Measurements from ENCODE around the gene GRAMD1C. TPM values are rescaled to one million over a fixed set of nuclear protein-coding genes. Genes with fewer than 3 reads are reported as not detected.

The GRAMD1C gene
- polyA plus RNA-seq, 2 donors = 5.9 to 21.1 TPM

DNA sequence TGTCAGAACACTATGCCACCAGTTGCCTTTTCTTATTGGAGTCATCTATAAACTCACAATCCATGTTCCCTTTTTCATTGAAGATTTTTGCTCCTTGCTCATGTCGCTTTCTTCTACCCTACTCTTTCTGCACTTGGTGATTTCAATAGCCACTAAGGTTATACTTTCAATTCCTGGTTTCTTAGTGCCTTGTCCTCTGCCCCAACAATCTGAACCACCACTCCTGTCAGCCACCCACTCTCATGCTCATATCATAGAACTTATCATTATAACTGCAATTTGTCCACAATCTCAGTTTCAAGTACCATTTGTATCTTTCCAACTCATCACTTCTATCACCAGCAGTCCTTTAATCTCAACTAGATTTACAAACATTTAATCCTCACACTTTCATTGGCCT lies 10.0 kb upstream of the GRAMD1C start:
- H3K36me3 ChIP-seq (ENCODE audit: control insufficient read depth in 2 of 2, insufficient read depth in 2 of 2, low read length in 1 of 2) = no peaks in the 10 kb centered on the region
- H3K4me3 ChIP-seq (ENCODE audit: low read depth in 1 of 2, low read length in 2 of 2) = no peak overlapping the region
- no peak overlapping the region for H3K27ac ChIP-seq (ENCODE audit: low read depth in 2 of 2, low read length in 1 of 2)
- H3K27me3 ChIP-seq (ENCODE audit: control insufficient read depth in 1 of 2, insufficient read depth in 2 of 2, low read length in 2 of 2) = no peaks in the 10 kb centered on the region
- no peaks in the 10 kb centered on the region for H3K9me3 ChIP-seq (ENCODE audit: control insufficient read depth in 2 of 2, insufficient read depth in 1 of 2, low read depth in 1 of 2, low read length in 1 of 2)
- 91 to 97% methylated on average over 1 of the region's 1 CpG for WGBS, 2 donors
- H3K4me1 ChIP-seq (ENCODE audit: control insufficient read depth in 2 of 2, insufficient read depth in 2 of 2, low read length in 1 of 2) = no peaks in the 10 kb centered on the region

DNA sequence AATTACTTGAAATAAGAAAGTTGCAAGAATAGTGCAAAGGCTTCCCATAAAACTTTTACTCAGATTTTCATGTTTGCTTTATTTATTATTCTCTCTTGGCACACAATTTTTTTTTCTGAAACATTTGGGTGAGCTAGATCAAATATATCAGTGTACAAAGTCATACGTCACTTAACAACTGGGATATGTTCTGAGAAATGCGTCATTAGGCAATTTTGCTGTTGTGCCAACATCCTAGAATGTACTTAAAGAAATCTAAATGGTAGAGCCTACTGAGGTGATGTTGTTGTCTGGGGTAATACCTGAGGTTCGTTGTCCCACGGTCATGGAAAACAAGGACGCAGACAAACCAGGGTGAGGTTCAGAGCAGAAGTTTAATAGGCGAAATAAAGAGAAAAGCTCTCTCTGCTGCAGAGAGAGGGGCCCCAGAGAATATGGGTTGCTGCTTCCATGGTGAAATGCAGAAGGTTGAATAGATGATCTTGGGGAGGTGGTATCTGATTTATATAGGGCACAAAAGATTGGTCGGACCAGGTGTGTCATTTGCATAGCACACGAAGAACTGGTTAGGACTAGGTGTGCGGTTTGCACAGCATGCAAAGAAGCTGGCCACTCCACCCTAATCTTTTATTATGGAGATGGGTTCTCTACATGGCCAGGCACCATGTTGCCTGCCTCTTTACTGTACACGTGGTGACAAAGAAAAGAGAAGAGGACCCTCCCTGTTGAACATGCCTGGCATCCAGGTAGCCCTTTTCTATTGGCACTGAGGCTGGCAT lies 8.8 kb upstream of the GRAMD1C start:
- H3K27ac ChIP-seq (ENCODE audit: low read depth in 2 of 2, low read length in 1 of 2) = peak overlapping the region in 1 of 2 donors; percentile 37
- no peaks in the 10 kb centered on the region for H3K36me3 ChIP-seq (ENCODE audit: control insufficient read depth in 2 of 2, insufficient read depth in 2 of 2, low read length in 1 of 2)
- H3K4me3 ChIP-seq (ENCODE audit: low read depth in 1 of 2, low read length in 2 of 2) = no peak overlapping the region
- H3K27me3 ChIP-seq (ENCODE audit: control insufficient read depth in 1 of 2, insufficient read depth in 2 of 2, low read length in 2 of 2) = no peaks in the 10 kb centered on the region
- WGBS, 2 donors = 77 to 79% methylated on average over 10 of the region's 10 CpGs
- H3K9me3 ChIP-seq (ENCODE audit: control insufficient read depth in 2 of 2, insufficient read depth in 1 of 2, low read depth in 1 of 2, low read length in 1 of 2) = no peaks in the 10 kb centered on the region
- H3K4me1 ChIP-seq (ENCODE audit: control insufficient read depth in 2 of 2, insufficient read depth in 2 of 2, low read length in 1 of 2) = no peaks in the 10 kb centered on the region

DNA sequence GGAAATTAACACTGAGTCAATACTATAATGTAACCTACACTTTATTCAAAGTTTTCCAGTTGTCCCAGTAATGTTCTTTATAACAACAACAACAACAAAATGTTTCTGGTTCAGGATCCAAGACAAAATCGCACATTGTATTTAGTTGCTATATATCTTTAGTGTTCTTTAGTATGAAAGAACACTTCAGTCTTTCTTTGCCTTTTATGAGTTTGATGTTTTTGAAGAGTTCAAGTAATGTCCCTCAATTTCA lies 7.6 kb upstream of the GRAMD1C start:
- Histone ChIP-seq H3K4me3 (ENCODE audit: low read depth in 1 of 2, low read length in 2 of 2) (no peak overlapping the region), H3K27me3 (ENCODE audit: control insufficient read depth in 1 of 2, insufficient read depth in 2 of 2, low read length in 2 of 2) (no peaks in the 10 kb centered on the region), H3K27ac (ENCODE audit: low read depth in 2 of 2, low read length in 1 of 2) (no peak overlapping the region), H3K36me3 (ENCODE audit: control insufficient read depth in 2 of 2, insufficient read depth in 2 of 2, low read length in 1 of 2) (no peaks in the 10 kb centered on the region), H3K4me1 (ENCODE audit: control insufficient read depth in 2 of 2, insufficient read depth in 2 of 2, low read length in 1 of 2) (no peaks in the 10 kb centered on the region), H3K9me3 (ENCODE audit: control insufficient read depth in 2 of 2, insufficient read depth in 1 of 2, low read depth in 1 of 2, low read length in 1 of 2) (no peaks in the 10 kb centered on the region)
- WGBS, 2 donors = 0% methylated on average over 1 of the region's 1 CpG

DNA sequence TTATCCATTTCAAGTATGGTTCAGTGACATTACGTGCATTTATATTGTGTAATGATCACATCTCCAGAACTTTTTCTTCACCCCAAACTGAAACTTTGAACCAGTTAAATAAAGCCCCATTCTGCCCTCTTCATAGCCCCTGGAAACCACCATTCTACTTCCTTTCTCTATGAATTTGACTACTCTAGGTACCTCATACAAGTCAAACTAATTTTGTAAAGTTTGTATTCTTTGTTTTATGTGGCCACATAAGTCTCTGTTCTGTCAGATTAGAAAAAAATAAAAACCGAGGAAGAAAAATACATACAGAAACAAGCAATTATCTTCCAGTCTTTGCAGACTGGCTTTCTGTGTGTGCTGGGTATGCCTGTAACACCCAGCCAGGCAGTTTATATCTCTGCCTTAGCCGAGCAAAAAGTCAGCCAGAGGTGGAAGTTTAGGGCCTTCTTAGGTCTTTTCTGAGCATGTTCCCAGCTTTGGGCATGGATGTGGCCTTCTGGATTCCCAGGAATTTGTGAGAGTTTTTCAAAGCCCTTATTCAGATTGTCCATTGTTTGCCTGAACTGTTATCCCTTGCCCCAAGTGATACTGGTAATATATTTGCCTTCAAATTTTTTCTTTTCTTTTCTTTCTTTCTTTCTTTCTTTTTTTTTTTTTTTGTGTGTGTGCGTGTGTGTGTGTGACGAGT lies 6.0 kb upstream of the GRAMD1C start:
- Histone ChIP-seq H3K27ac (ENCODE audit: low read depth in 2 of 2, low read length in 1 of 2) (no peak overlapping the region), H3K4me3 (ENCODE audit: low read depth in 1 of 2, low read length in 2 of 2) (no peak overlapping the region), H3K27me3 (ENCODE audit: control insufficient read depth in 1 of 2, insufficient read depth in 2 of 2, low read length in 2 of 2) (no peaks in the 10 kb centered on the region), H3K4me1 (ENCODE audit: control insufficient read depth in 2 of 2, insufficient read depth in 2 of 2, low read length in 1 of 2) (no peaks in the 10 kb centered on the region), H3K9me3 (ENCODE audit: control insufficient read depth in 2 of 2, insufficient read depth in 1 of 2, low read depth in 1 of 2, low read length in 1 of 2) (no peaks in the 10 kb centered on the region), H3K36me3 (ENCODE audit: control insufficient read depth in 2 of 2, insufficient read depth in 2 of 2, low read length in 1 of 2) (no peaks in the 10 kb centered on the region)
- WGBS, 2 donors = 85 to 91% methylated on average over 5 of the region's 5 CpGs

DNA sequence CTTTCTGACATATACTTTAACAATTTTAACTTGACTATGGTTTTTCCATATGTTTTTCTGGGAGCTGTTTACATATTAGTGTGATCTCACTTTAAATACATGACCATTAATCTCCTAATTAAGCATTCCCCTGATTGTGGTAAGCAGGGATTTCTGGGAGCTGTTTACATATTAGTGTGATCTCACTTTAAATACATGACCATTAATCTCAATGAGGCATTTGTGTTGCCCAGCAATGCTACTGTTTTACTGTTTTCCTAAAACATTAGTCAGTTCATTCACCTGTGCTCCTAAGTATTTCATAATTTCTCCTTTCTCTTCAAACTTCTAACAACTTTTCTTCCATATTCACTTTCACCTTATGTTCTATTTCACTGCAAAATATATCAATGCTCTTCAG lies 3.6 kb upstream of the GRAMD1C start:
- Histone ChIP-seq H3K36me3 (ENCODE audit: control insufficient read depth in 2 of 2, insufficient read depth in 2 of 2, low read length in 1 of 2) (no peaks in the 10 kb centered on the region), H3K27ac (ENCODE audit: low read depth in 2 of 2, low read length in 1 of 2) (no peak overlapping the region), H3K4me3 (ENCODE audit: low read depth in 1 of 2, low read length in 2 of 2) (no peak overlapping the region), H3K4me1 (ENCODE audit: control insufficient read depth in 2 of 2, insufficient read depth in 2 of 2, low read length in 1 of 2) (no peaks in the 10 kb centered on the region), H3K27me3 (ENCODE audit: control insufficient read depth in 1 of 2, insufficient read depth in 2 of 2, low read length in 2 of 2) (no peaks in the 10 kb centered on the region), H3K9me3 (ENCODE audit: control insufficient read depth in 2 of 2, insufficient read depth in 1 of 2, low read depth in 1 of 2, low read length in 1 of 2) (peaks cover 0 to 3% of the 10 kb centered on the region in 2 donors)

DNA sequence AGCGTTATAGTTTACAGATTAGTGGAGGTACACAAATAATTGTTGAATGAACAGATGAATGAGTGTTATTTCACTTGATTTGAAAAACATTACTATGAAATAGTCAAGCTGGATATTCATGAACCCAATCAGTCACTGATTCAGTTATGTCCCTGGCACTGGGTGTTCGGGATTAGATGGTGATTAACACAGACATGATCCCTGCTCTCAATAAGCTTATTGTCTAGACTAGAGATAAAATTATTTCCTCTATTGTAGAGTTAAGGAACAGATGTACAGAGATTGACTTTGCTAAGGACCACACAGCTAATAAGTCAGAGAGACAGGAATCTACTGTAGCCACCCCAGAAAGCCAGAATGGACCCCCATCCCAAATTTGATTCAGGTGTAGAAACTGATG lies 963 bp downstream of the GRAMD1C start:
- H3K27me3 ChIP-seq (ENCODE audit: control insufficient read depth in 1 of 2, insufficient read depth in 2 of 2, low read length in 2 of 2) = no peaks in the 10 kb centered on the region
- H3K27ac ChIP-seq (ENCODE audit: low read depth in 2 of 2, low read length in 1 of 2) = no peak overlapping the region
- peaks cover 0 to 3% of the 10 kb centered on the region in 2 donors for H3K9me3 ChIP-seq (ENCODE audit: control insufficient read depth in 2 of 2, insufficient read depth in 1 of 2, low read depth in 1 of 2, low read length in 1 of 2)
- peak overlapping the region in 1 of 2 donors; percentile 74 for H3K4me3 ChIP-seq (ENCODE audit: low read depth in 1 of 2, low read length in 2 of 2)
- H3K4me1 ChIP-seq (ENCODE audit: control insufficient read depth in 2 of 2, insufficient read depth in 2 of 2, low read length in 1 of 2) = no peaks in the 10 kb centered on the region
- H3K36me3 ChIP-seq (ENCODE audit: control insufficient read depth in 2 of 2, insufficient read depth in 2 of 2, low read length in 1 of 2) = no peaks in the 10 kb centered on the region
- WGBS, 2 donors = 44 to 54% methylated on average over 2 of the region's 2 CpGs

DNA sequence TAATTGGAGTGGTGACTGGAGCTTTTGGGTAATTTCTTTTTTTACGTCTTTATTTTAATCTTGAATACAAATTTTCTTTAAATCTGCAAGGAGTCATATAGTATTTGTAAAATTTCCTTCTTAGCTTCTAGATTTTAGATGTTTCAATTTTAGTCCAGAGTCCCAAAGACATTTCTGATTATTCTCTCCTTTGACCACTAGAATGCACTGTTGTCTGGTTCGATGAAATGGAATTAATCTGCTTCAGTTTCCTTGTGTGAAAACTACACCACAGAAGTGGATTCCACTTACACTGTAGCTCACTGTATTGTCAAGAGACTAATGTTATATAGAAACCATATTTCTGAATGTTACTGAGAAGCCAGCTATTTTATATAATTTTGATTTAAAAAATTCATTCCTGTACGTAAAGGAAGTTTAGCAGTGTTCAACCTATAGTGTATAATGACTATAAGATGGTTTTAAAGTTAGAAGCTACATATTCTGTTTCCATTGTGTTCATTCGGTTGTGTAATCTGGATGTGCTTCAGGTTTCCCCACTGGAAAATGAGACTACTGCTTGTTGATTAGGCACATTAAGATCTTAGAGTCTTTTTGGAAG lies 6.1 kb downstream of the GRAMD1C start:
- Histone ChIP-seq H3K4me1 (ENCODE audit: control insufficient read depth in 2 of 2, insufficient read depth in 2 of 2, low read length in 1 of 2) (no peaks in the 10 kb centered on the region), H3K9me3 (ENCODE audit: control insufficient read depth in 2 of 2, insufficient read depth in 1 of 2, low read depth in 1 of 2, low read length in 1 of 2) (no peaks in the 10 kb centered on the region), H3K4me3 (ENCODE audit: low read depth in 1 of 2, low read length in 2 of 2) (no peak overlapping the region), H3K36me3 (ENCODE audit: control insufficient read depth in 2 of 2, insufficient read depth in 2 of 2, low read length in 1 of 2) (no peaks in the 10 kb centered on the region), H3K27me3 (ENCODE audit: control insufficient read depth in 1 of 2, insufficient read depth in 2 of 2, low read length in 2 of 2) (no peaks in the 10 kb centered on the region), H3K27ac (ENCODE audit: low read depth in 2 of 2, low read length in 1 of 2) (no peak overlapping the region)
- 48 to 50% methylated on average over 4 of the region's 4 CpGs for WGBS, 2 donors

DNA sequence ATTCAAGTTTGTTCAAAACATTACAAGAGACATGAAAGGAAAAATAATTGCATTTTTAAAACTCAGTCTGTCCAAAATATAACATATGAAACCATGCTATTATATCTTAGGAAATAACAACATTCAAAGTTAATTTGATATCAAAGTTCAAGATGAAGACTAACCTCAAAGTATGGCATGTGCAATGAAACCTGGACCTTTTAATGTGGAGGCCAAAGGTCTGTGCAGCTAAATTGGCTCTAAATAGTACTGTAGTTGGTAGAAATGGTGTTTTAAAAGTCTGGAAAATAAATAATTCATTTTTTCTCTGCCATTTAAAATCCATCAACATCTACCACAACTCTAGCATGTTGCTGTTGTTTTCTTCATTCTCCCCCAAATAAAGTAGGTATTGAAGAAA lies 8.7 kb downstream of the GRAMD1C start:
- Histone ChIP-seq H3K9me3 (ENCODE audit: control insufficient read depth in 2 of 2, insufficient read depth in 1 of 2, low read depth in 1 of 2, low read length in 1 of 2) (no peaks in the 10 kb centered on the region), H3K27me3 (ENCODE audit: control insufficient read depth in 1 of 2, insufficient read depth in 2 of 2, low read length in 2 of 2) (no peaks in the 10 kb centered on the region), H3K4me3 (ENCODE audit: low read depth in 1 of 2, low read length in 2 of 2) (no peak overlapping the region), H3K27ac (ENCODE audit: low read depth in 2 of 2, low read length in 1 of 2) (peak overlapping the region; percentile 49 to 58), H3K36me3 (ENCODE audit: control insufficient read depth in 2 of 2, insufficient read depth in 2 of 2, low read length in 1 of 2) (peaks cover 0 to 2% of the 10 kb centered on the region in 2 donors), H3K4me1 (ENCODE audit: control insufficient read depth in 2 of 2, insufficient read depth in 2 of 2, low read length in 1 of 2) (no peaks in the 10 kb centered on the region)

DNA sequence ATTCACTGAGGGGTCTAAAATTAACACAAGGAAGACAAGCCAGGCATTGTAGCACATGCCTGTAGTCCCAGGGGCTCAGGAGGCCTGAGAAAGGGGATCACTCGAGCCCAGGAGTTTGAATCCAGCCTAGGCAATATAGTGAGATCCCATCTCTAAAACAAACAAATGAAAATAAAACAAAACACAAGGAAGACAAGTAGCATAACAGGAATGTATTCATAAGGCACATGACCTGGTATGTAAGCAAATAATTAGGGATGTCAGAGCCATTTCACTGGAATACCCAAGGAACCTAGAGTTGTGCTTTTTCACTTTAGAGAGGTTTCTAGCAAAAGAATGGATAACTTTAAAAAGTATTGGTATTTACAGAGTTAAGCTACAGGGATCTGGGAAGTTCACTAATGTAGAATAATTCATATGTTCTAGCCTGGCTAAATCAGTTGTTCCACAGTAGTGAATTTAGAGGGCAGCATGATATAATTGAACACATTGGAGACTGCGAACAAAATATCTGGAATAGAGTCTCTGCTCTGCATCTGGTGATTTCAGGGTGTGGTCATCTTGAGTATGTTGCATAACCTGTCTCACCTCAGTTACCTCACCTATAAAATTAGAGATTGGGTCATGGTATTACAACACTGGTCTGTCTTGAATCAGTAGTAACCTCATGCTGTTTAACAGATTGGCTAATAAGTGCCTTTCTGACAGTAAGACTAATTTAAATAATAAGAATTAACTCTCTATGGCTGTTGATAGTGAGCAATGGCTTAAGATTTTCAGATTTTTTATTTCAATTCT lies 9.3 kb downstream of the GRAMD1C start:
- Histone ChIP-seq H3K4me1 (ENCODE audit: control insufficient read depth in 2 of 2, insufficient read depth in 2 of 2, low read length in 1 of 2) (no peaks in the 10 kb centered on the region), H3K27ac (ENCODE audit: low read depth in 2 of 2, low read length in 1 of 2) (peak overlapping the region; percentile 49 to 58), H3K27me3 (ENCODE audit: control insufficient read depth in 1 of 2, insufficient read depth in 2 of 2, low read length in 2 of 2) (no peaks in the 10 kb centered on the region), H3K36me3 (ENCODE audit: control insufficient read depth in 2 of 2, insufficient read depth in 2 of 2, low read length in 1 of 2) (peaks cover 0 to 2% of the 10 kb centered on the region in 2 donors), H3K9me3 (ENCODE audit: control insufficient read depth in 2 of 2, insufficient read depth in 1 of 2, low read depth in 1 of 2, low read length in 1 of 2) (no peaks in the 10 kb centered on the region), H3K4me3 (ENCODE audit: low read depth in 1 of 2, low read length in 2 of 2) (no peak overlapping the region)
- WGBS, 2 donors = 57 to 72% methylated on average over 2 of the region's 2 CpGs

Measured in esophagus (tissue), 2 donors.